Measurements from ENCODE around the gene TCF7. TPM values are rescaled to one million over a fixed set of nuclear protein-coding genes. Genes with fewer than 3 reads are reported as not detected.

Gene TCF7
- polyA plus RNA-seq, 1 donor from 2014 or later = 0.15 TPM

DNA sequence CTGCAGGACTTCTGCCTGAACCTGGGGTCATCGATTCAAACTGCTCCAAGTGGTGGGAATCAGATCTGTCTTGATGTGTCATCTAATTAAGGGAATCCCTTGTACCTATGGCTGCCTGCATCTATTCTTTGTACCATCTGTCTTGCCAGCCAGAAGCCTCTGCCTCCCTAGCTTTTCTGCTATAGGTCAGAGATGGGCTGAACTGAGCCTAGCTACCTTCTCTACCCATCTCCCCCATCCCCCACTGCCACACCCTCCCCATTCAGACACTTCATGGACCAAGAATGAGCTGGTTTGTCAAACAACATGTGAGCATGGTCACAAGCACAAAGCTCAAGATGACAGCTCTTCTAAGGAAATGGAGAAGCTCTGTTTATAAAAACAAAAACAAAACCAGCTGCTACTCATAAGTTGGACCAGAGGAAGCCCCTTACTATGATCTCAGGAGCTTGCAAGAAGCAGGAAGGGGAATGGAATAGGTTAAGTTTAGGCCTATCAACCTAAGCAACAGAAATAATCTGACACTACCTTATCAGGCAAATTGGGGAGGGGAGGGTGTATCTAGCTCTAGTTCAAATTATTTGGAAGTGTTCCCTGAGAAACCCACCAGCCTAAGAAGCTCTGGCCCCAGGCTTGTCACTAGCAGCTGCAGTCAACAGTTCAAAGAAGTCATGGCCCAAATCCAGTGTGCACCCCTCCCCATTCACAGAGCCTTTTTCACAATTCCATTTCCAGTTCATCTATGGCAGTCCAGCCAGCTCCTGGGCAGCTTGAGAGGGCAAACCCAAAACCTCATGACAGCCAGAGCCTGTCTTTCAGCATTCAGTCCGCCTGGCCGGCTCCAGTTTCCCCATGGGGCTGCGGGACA lies 32.4 kb downstream of the TCF7 start:
- Histone ChIP-seq H3K9me3 (ENCODE audit: low read length) (no peaks in the 10 kb centered on the region), H3K27ac (ENCODE audit: low read length) (no peak overlapping the region), H3K27me3 (ENCODE audit: insufficient read depth, low read depth, low read length) (no peaks in the 10 kb centered on the region), H3K4me3 (ENCODE audit: low read length) (no peak overlapping the region), H3K9ac (ENCODE audit: low read length) (no peak overlapping the region), H3K36me3 (ENCODE audit: insufficient read depth, low read length) (no peaks in the 10 kb centered on the region), H3K4me2 (ENCODE audit: low read length) (no peak overlapping the region), H3K9me2 (ENCODE audit: insufficient read depth, low read length) (no peaks in the 10 kb centered on the region), H4K20me1 (ENCODE audit: insufficient read depth) (no peaks in the 10 kb centered on the region), H3K79me2 (replicated peaks; ENCODE audit: insufficient read depth, low read length) (peaks cover 3% of the 10 kb centered on the region), H2AFZ (ENCODE audit: low read depth, low read length) (no peak overlapping the region), H3F3A (ENCODE audit: insufficient read depth, low read length, poor library complexity, severe bottlenecking) (no peaks in the 10 kb centered on the region)
- TF ChIP-seq, protein P1, sequence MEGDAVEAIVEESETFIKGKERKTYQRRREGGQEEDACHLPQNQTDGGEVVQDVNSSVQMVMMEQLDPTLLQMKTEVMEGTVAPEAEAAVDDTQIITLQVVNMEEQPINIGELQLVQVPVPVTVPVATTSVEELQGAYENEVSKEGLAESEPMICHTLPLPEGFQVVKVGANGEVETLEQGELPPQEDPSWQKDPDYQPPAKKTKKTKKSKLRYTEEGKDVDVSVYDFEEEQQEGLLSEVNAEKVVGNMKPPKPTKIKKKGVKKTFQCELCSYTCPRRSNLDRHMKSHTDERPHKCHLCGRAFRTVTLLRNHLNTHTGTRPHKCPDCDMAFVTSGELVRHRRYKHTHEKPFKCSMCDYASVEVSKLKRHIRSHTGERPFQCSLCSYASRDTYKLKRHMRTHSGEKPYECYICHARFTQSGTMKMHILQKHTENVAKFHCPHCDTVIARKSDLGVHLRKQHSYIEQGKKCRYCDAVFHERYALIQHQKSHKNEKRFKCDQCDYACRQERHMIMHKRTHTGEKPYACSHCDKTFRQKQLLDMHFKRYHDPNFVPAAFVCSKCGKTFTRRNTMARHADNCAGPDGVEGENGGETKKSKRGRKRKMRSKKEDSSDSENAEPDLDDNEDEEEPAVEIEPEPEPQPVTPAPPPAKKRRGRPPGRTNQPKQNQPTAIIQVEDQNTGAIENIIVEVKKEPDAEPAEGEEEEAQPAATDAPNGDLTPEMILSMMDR (IDR thresholded peaks at IDR 0.05; ENCODE audit: poor library complexity, severe bottlenecking) = no peak

DNA sequence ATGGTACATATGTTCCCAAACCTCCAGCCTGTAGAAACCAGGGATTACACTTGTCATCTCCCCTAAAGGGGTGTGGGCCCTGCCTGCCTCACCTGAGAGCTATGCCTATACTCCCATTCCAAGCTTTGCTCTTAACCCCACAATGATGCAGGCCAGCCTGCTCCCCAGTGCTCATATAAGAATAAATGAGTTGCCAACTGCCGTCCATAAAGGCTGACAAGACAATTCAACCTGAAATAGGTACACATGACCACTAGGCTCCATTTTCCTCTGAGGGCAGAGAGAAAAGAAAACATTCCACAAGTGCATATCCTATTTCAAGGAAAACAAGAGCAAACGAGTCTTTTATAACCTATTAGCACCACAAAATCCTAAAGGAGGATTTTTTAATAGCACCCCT lies 33.8 kb downstream of the TCF7 start:
- Histone ChIP-seq H3K4me2 (ENCODE audit: low read length) (no peak overlapping the region), H3F3A (ENCODE audit: insufficient read depth, low read length, poor library complexity, severe bottlenecking) (no peaks in the 10 kb centered on the region), H3K9me2 (ENCODE audit: insufficient read depth, low read length) (no peaks in the 10 kb centered on the region), H3K27ac (ENCODE audit: low read length) (no peak overlapping the region), H3K27me3 (ENCODE audit: insufficient read depth, low read depth, low read length) (no peaks in the 10 kb centered on the region), H4K20me1 (ENCODE audit: insufficient read depth) (no peaks in the 10 kb centered on the region), H3K4me3 (ENCODE audit: low read length) (no peak overlapping the region), H3K36me3 (ENCODE audit: insufficient read depth, low read length) (no peaks in the 10 kb centered on the region), H3K79me2 (replicated peaks; ENCODE audit: insufficient read depth, low read length) (peaks cover 3% of the 10 kb centered on the region), H2AFZ (ENCODE audit: low read depth, low read length) (no peak overlapping the region), H3K9ac (ENCODE audit: low read length) (no peak overlapping the region), H3K9me3 (ENCODE audit: low read length) (no peaks in the 10 kb centered on the region)
- no peak for TF ChIP-seq MXI1 (conservative IDR thresholded peaks at IDR 0.05; ENCODE audit: poor library complexity, severe bottlenecking)
- no peak for TF ChIP-seq TAF1 (IDR thresholded peaks at IDR 0.05; ENCODE audit: low read depth)
- TF ChIP-seq POLR2AphosphoS5 (IDR thresholded peaks at IDR 0.05) = no peak
- TF ChIP-seq SMC3 (conservative IDR thresholded peaks at IDR 0.05; ENCODE audit: poor library complexity) = no peak
- TF ChIP-seq, protein P1 (IDR thresholded peaks at IDR 0.05; ENCODE audit: poor library complexity, severe bottlenecking) = no peak
- no peak for TF ChIP-seq RAD21 (conservative IDR thresholded peaks at IDR 0.05)
- TF ChIP-seq, protein P2, sequence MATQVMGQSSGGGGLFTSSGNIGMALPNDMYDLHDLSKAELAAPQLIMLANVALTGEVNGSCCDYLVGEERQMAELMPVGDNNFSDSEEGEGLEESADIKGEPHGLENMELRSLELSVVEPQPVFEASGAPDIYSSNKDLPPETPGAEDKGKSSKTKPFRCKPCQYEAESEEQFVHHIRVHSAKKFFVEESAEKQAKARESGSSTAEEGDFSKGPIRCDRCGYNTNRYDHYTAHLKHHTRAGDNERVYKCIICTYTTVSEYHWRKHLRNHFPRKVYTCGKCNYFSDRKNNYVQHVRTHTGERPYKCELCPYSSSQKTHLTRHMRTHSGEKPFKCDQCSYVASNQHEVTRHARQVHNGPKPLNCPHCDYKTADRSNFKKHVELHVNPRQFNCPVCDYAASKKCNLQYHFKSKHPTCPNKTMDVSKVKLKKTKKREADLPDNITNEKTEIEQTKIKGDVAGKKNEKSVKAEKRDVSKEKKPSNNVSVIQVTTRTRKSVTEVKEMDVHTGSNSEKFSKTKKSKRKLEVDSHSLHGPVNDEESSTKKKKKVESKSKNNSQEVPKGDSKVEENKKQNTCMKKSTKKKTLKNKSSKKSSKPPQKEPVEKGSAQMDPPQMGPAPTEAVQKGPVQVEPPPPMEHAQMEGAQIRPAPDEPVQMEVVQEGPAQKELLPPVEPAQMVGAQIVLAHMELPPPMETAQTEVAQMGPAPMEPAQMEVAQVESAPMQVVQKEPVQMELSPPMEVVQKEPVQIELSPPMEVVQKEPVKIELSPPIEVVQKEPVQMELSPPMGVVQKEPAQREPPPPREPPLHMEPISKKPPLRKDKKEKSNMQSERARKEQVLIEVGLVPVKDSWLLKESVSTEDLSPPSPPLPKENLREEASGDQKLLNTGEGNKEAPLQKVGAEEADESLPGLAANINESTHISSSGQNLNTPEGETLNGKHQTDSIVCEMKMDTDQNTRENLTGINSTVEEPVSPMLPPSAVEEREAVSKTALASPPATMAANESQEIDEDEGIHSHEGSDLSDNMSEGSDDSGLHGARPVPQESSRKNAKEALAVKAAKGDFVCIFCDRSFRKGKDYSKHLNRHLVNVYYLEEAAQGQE (IDR thresholded peaks at IDR 0.05; ENCODE audit: borderline replicate concordance) = no peak
- TF ChIP-seq EZH2 (IDR thresholded peaks at IDR 0.05; ENCODE audit: borderline replicate concordance, insufficient read depth, low read length, poor library complexity, severe bottlenecking) = no peak
- TF ChIP-seq EP300 (conservative IDR thresholded peaks at IDR 0.05; ENCODE audit: poor library complexity, severe bottlenecking) = no peak
